Stimulated activated CD8-positive, alpha-beta memory T cell treated with anti-CD3 and anti-CD28 coated beads, Interleukin-15, amount 100 ng/mL, for 24 hours (primary cell): ENCODE results near the gene PAEP.

Experiments used
- DNase-seq: peaks from one replicate; pipeline ENCODE4 v3.0.0-alpha.2; 2020; ENCODE audit warnings: low read depth

The PAEP gene

DNA sequence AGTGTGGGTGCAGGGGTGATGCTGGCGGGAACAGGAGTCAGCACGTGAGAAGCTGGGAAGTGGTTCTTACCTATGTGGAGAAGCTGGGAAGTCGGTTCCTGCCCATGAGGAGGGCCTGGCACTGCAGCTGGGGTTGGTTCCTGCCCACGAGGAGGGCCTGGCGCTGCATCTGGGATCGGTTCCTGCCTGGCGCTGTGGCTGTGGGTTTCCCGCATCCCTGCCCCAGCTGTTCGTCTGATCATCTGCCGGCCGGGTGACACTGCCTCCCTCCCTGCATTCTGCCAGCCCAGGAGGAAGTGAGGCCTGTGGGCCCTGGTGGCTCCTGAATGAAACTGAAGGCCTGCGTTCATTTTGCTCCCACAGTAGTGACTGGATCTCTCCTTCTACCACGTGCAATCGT lies 10.5 kb upstream of the PAEP start:
- DNase-seq = no peak

DNA sequence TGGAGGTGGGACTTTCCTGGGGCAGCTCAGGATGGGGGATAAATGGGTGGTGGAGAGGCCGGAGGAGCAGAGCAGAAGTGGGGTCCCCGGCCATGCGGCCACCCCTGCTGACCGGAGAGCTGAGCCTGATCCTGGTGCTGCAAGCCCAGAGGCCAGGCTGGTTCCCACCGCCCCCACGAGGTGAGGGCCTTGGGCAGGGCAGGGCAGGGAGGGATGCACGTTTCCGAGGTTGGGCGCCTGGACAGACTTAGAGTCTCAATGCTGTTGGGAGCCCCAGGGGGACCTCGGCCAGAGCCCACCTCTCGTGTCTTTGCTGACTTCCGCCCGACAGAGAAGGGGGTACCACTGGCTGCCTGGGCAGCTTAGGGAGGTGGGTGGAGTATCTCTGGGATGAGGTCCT lies 10.1 kb upstream of the PAEP start:
- no peak for DNase-seq

DNA sequence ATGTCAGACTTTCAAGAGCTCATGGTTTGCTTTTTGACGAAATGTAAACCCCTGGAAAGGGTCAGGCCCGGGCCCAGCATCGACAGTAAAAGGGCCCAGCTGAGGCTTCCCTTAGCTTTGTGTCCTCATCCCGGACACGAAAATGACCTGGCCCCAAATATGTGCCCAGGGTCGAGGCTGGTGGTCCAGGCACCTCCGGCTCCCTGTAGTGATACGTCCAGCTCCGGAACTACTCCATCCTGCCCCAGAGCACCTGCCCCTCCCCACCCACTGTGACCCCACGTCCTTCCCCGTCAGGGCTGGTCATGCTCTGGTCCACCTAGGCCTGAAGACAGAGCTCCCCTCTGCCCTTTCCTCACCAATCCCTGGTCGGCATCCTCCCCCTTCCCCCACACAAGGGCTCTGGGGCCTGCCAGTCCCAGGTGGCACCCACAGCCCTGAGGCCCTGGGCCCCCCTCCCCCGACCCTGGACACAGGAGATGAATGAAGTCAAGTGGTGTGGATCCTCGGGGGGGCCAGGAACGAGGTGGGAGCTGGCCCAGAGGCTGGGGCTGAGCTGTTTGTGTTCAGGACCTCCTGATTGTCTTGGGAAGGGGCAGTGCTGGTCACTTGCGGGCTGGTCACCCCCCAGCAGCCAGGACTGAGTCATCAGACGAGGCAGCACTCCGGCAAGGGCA lies 9.4 kb upstream of the PAEP start:
- no peak for DNase-seq

DNA sequence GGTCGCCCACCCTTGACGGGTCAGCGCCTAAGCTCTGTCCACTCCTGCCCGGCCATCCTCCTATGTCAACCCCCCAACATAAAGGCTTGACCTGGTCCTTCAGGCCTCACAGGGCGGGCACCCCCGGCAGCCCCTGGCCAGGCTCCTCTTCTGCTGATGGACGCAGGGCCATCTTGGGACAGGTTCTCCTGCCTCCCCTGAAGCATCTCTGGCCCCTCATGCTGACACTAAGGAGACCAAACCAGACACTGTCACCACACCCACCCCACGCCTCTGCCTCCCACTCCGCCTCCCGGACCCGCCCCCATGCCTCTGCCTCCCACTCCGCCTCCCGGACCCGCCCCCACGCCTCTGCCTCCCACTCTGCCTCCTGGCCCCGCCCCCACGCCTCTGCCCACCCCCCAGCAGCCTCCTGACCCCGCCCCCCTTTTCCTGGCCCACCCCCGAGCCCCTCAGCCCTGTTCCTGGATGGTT lies 8.8 kb upstream of the PAEP start:
- no peak for DNase-seq

DNA sequence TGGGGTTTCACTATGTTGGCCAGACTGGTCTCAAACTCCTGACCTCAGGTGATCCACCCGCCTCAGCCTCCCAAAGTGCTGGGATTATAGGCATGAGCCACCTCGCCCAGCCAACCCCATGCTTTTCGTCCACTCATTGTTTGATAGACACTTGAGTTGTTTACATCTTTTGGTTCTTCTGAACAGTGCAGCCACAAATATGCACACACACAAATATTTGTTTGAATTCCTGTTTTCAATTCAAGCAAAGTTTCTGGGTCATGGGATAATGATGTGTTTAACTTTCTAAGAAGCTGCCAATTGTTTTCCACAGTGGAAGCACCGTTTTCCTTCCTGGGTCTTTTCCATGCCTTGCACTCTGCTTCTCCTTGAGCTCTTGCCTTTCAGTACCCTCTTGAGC lies 6.8 kb upstream of the PAEP start:
- no peak for DNase-seq

DNA sequence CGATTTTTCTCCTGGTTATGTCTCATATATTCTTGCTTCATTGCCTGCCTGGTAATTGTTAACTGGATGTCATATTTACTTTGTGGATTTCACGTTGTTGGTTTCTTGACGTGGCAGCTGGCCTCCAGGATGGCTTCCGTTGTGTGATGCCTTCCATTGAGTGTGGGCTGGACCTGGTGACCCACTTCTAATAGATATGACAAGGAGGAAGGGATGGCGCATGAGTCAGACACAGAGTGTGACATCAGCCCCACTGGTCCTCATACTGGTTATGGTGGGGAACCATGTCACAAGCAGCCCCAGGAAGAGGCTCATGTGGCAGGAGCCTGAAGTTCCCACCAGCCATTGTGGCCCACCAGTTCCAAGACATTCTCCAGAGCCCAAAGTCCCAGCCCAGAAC lies 6.4 kb upstream of the PAEP start:
- no peak for DNase-seq

DNA sequence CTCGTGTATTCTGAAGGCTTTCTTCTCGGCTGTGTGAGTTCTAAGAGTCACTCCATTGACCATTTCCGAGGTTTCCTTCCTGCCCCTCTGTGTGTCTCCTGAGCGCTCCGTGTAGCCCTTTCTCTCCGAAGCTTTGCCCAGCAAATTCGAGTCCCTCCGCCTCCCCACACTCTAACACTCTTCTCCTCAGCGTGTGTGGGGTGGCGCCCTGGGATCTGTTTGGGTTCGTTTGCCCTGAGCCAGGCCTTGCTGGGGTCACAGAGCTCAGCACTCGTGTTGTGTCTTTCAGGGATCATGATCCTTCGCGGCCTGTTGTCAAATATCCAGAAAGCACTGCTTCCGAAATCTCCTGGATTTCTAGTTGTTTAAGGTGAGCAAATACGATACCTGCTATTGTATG lies 5.6 kb upstream of the PAEP start:
- no peak for DNase-seq

DNA sequence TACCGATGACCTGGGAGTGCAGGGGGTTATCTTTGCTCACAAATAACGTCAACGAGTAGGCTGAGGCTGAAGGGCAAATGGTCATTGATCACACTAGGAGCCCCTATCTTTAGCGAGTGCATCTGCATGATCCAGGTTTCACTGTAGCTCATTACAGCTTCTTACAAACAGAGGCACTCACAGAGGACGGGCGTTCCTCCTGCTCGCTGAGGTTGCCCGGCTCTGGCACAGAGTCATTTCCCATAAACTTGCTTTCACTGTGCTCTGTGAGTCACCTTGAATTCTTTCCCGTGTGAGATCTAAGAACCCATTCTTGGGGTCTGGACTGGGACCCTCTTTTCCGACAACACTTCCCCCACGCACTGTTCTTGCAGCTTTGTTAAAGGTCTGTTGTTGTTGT lies 1.9 kb upstream of the PAEP start:
- DNase-seq = no peak

DNA sequence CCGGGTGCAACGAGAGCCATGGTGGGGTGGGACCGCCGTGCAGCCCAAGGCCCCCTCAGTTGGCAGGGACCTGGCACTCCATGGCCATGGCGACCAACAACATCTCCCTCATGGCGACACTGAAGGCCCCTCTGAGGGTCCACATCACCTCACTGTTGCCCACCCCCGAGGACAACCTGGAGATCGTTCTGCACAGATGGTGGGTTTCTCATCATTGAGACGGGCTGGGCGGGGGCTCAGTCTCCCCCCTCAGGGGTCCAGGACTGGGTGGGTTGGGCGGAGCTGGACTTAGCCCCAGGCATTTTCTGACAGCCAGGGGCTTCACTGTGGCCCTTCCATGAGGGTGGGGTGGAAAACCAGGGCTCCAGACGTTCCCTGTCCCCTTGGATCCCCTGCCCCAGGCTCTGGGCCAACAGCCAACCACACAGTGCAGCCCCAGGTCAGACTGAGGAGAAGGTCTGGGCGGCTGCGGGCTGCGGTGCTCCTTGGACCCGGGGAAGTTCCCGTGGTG lies 734 bp downstream of the PAEP start:
- DNase-seq = no peak

DNA sequence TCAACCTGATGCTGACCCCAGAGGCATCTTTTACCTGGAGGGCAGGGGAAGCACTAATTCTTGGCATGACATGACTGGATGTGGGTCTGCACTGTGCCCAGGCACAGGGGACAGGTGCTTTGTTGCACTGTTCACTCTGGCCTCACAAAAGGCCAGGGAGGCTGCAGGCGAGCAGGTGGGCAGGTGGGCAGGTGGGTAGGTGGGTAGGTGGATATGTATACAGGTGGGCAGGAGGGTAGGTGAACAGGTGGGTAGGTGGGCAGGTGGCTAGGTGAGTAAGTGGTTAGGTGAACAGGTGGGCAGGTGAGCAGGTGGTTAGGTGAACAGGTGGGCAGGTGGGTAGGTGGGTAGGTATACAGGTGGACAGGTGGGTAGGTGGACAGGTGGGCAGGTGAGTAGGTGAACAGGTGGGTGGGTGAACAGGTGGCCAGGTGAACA lies 1.5 kb downstream of the PAEP start:
- DNase-seq = no peak

DNA sequence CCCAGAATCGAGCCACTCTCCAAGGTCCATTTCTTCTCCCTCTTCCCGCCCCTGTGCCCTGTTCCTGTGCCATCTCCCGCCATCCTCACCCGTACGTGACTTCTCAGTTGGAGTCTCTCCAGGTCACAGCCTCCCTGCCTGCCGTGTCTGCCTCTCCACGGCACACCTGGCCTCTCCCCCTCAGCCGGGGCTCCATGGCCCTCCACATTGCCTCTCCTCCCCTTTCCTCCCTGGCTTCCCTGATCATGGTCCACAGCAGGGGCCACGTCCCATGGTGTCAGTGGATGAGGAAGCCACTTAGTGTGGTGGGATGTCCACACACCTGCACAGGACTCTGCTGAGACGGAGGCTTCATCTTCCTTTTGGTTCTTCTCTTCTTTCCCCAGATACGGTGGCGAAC lies 2.3 kb downstream of the PAEP start:
- no peak for DNase-seq

DNA sequence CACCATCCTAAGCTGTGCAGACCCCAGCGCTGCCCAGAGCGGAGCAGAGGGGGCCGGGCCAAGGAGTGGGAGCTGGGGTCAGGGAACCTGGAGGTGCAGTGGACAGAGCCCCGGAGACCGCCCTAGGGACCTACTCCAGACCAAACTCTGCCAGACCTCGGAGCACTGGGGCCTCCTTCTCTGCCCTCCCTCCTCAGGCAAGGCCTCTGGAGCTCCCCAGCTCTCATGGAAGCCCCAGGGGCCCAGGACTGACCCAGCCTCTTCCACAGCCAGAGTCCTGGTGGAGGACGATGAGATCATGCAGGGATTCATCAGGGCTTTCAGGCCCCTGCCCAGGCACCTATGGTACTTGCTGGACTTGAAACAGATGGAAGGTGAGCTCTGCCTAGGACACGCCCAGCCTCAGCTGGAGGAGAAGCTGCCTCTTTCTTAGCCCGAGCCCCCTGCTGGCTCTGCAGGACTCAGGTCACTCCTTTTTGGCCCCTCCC lies 3.6 kb downstream of the PAEP start:
- no peak for DNase-seq

DNA sequence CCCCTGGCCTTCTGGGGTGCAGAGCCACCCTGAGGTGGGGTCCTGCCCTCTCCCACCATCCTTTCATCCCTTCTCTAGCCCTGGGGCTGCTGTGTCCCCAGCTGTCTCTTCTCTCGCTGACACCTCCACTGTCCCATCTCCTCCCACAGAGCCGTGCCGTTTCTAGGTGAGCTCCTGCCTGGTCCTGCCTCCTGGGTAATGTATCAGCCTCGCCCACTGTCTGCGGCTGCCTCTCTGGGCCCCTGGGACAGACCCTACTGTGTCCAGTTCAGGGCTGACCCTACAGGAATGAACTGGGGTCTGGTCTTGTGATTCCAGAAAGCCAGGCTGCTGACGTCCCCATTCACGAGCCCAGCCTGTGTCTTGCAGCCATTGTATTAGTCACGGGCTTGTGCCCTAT lies 4.1 kb downstream of the PAEP start:
- no peak for DNase-seq

DNA sequence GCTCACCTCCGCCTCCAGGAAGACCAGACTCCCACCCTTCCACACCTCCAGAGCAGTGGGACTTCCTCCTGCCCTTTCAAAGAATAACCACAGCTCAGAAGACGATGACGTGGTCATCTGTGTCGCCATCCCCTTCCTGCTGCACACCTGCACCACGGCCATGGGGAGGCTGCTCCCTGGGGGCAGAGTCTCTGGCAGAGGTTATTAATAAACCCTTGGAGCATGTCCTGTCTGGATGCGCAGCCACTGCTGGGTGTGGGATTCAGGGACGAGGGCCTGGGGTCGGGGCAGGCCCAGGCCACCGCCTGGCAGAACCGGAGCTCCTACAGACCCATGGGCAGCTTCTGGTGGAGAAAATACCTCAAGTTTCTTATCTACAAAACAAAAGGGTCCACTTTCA lies 5.0 kb downstream of the PAEP start:
- DNase-seq = no peak

DNA sequence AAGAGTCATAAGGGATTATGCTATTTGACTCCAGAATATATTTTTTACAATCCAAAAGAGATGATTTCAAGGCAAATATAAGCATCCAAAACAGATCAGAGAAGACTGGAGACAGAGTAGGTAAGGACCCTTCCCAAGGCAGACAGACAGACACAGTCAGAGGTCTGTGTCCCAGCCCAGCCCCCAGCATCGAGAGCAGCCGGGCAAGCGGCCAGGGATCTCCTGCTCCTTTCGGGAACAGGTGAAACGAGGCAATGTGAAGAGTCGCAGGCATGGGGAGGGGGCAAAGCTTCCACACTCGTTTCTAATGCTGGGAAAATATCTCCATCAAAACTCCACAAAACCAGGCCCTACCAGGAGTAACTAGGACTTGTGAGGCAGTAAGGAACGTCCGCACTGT lies 5.8 kb downstream of the PAEP start:
- no peak for DNase-seq

DNA sequence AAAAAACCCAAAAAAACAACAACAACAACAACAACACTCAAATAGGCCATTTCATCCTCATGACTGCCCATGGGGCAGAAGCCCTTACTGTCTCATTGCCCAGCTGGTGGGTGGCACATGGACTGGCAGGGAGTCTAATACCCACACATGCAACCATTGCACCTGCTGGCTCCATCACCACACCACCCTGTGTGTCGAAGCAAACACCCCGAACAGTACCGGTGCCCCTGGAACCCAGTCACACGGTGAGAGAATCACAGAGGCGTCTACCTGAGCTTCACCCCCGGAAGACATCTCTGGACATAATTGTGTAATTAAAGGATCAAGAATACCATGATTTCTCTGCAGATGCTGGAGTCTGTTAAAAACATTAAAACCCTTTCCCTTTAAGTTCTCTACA lies 6.5 kb downstream of the PAEP start:
- DNase-seq = no peak

DNA sequence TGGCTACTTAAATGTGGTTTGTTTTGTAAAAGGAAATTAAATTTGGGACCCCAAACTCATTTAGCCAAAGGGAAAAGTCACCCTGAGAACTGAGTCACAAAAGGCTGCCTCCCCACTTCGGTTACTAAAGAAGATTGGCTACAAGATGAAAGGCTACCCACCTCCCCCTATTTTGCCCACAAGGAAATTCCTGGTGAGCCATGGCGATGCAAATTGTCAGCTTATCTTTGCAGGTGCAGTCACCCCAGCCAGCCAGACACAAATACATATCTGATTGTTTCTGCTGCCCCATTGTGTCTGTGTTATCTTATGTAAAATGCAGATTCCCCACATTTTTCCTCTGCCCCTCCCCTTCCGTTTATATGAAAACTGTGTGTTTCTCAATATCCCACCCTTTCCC lies 8.9 kb downstream of the PAEP start:
- no peak for DNase-seq

DNA sequence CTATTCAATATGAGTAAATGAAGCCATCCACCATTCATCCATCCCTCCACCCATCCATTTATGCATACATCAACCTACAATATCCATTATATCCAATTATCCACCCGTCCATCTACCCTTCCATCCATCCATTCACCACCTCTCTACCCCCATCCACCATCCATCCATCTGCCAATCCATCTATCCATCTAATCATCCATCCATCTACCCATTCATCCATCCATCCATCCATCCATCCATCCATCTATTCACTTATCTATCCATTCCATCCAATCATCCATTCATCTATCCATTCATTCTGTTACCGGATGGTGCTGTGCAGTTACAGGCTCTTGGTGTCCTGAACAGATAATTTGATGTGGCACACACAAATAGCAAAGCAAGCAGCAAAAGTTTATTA lies 10.7 kb downstream of the PAEP start:
- no peak for DNase-seq

DNA sequence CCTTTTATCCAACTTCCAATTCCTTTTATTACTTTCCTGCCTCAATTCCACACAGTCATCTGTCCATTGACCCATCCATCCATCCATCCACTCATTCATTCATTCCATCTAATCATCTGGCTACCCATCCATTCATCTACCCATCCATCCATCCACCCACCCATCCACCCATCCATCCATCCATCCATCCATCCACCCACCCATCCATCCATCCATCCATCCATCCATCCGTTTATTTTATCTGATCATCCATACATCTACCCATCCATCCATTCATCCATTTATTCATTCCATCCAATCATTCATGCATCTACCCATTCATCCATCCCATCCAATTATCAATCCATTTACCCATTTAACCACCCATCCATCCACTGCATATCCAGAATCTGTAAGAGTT lies 11.6 kb downstream of the PAEP start:
- no peak for DNase-seq

DNA sequence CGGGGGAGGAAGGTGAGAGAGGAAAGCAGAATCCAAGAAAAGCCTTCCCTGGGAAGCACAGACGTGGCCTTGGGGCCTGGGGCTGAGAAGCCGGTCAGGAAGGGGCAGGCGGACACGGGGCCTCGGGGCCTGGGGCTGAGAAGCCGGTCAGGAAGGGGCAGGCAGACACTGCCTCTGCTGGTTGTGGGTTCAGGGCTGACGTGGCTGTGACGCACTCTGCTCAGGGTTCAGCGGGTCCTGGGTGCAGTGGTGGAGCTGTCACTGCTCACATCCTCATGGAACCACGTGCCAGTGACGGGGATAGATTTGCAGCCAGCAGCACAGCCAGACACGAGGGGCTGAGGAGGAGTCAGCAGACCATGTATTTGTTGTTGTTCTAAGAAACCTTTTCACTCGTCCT lies 12.8 kb downstream of the PAEP start:
- DNase-seq = no peak

DNA sequence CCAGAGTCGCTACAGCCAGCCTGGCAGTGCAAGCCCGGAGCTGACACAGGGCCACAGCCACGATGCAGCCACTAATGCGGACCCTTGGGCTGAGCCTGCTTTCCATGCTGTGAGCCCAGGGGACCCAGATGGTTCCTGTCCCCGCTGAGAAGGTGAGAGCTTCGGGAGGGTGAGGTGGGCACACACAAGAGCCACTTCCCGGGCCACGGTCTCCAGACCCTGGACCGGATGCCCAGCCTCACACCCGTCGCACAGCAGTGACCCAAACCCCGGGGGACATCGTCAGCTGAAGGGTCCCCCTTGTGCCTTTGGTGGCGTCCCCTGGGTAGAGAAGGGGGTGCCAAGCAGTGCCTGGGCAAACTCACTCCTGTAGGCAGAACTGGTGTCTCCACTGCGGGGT lies 13.4 kb downstream of the PAEP start:
- no peak for DNase-seq

DNA sequence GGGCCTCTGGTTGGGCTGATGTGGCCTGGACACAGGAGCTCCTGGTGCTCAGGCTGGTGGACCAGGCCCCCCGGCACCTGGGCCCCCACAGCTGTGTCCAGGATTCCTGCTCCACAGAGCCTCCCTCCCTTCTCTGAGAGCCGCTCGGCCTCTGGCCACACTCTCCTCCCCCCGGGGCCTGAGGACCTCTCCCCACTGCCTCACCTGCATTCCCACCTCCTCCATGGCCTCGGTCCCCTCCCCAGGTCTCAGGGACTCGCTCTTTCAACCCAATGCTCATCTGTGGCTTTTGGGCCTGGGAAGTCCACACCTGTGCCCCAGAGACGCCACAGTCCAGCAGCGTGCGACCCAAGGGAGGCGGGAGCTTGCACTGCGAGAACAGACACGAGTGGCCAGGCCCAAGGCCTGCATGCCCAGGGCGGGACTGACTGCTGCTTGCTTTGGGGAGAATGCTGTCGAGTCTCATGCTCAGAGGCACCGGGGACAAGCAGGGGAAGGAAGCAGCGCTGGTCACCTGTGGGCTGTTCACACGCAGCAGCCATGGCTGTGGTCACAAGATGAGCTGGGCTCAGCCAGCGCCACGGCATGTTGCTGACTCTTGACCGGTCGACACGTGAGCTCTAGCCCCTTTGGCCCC lies 14.6 kb downstream of the PAEP start:
- no peak for DNase-seq

DNA sequence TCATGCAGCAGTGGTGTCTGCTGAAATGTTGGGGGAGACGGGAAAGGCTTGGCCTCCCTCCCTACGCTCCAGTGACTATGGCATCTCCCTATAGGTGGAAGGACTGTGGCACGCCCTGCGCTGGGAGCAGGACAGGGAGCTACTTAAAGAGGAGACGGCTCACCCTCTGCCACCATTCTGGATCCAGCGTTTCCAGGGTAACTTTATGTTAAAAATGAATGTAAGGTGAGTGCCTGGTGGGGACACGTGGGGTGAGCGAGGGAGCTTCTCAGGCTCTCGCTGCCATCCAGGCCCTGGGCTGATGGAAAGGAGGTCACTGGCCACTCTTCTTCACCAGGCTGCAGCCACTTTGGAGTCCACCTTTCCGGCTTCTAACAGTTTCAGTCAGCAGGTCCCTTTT lies 15.7 kb downstream of the PAEP start:
- DNase-seq = no peak

DNA sequence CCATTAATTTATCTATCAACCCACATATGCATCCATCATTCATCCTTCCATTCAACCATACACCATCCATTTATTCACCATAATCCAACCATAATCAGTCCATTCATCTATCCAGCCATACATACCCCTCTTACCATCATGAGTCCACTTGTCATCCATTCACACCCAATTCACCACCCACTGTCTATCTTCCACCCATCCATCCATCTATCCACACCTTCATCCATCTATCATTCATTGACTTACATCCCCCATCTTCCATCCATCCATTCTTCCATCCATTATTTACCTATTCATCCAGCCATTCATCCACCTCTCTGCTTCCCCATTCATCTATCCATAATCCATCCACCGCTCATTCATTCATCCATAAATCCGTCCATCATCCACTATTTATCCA lies 17.8 kb downstream of the PAEP start:
- DNase-seq = no peak
